HEK293 (cell line): ENCODE data around the gene PRSS12.

ENCODE experiments used
- CTCF ChIA-PET: fragments of 350-600 bp; formaldehyde crosslinking; extraction: SDS; loops from one replicate; lab custom pipeline; 2021; ENCODE audit warnings: antibody characterized with exemption; lab: Yijun Ruan, JAX
- POLR2A ChIA-PET: fragments of 300-600 bp; formaldehyde crosslinking; extraction: SDS; loops from one replicate; lab custom pipeline; 2020; ENCODE audit warnings: antibody characterized with exemption, inconsistent platforms; lab: Yijun Ruan, JAX
- H3K27ac ChIP-seq: fragments of 200-500 bp; sonication (Bioruptor generic); 2 replicates; pipeline ENCODE4 v1.5.1; 2014; ENCODE audit warnings: low read depth, low read length, control low read depth, inconsistent platforms; ENCODE audit errors: extremely low read depth
- H3K36me3 ChIP-seq, 2 experiments: fragments of 200-500 bp in 1 of 2; sonication (Bioruptor generic) in 1 of 2; 1 replicate in 1 of 2; 2 replicates in 1 of 2; pipeline ENCODE4 v1.5.1; 2014 to 2017; ENCODE audit warnings: inconsistent platforms in 2 of 2, low read length in 2 of 2; ENCODE audit not compliant: control insufficient read depth in 2 of 2, insufficient read depth in 1 of 2
- H3K4me1 ChIP-seq: fragments of 200-500 bp; sonication (Bioruptor generic); 2 replicates; pipeline ENCODE4 v1.5.1; 2014; ENCODE audit warnings: mild to moderate bottlenecking, low read length, inconsistent platforms; ENCODE audit not compliant: control insufficient read depth, insufficient read depth
- H3K4me3 ChIP-seq: 2 replicates; pipeline ENCODE4 v1.5.1; 2011; ENCODE audit warnings: low read depth, mild to moderate bottlenecking, control low read depth, low read length, moderate library complexity
- H3K9me3 ChIP-seq: fragments of 200-500 bp; sonication (Bioruptor generic); 2 replicates; pipeline ENCODE4 v1.5.1; 2014; ENCODE audit warnings: low read depth, low read length, inconsistent platforms; ENCODE audit not compliant: control insufficient read depth, insufficient read depth
- ELK4 ChIP-seq: IDR thresholded peaks from 2 replicates; pipeline ENCODE4 v1.6.1; 2011; ENCODE audit warnings: mild to moderate bottlenecking, low read depth, low read length, borderline replicate concordance
- GFI1B ChIP-seq: fragments of 450-650 bp; formaldehyde crosslinking; IDR thresholded peaks from 2 replicates; pipeline ENCODE4 v1.5.1; 2016; ENCODE audit warnings: missing biosample characterization, missing genetic modification characterization
- GLI2 ChIP-seq: fragments of 450-650 bp; formaldehyde crosslinking; IDR thresholded peaks from 2 replicates; pipeline ENCODE4; 2017; ENCODE audit warnings: missing biosample characterization, missing genetic modification characterization, low read depth, borderline replicate concordance
- KLF7 ChIP-seq: fragments of 450-650 bp; formaldehyde crosslinking; IDR thresholded peaks from 2 replicates; pipeline ENCODE4 v1.5.1; 2016; ENCODE audit warnings: missing biosample characterization, missing genetic modification characterization, borderline replicate concordance
- PBX3 ChIP-seq: sonication (generic); formaldehyde crosslinking; IDR thresholded peaks from 2 replicates; pipeline ENCODE4 v1.8.1; 2022; ENCODE audit warnings: mild to moderate bottlenecking, moderate library complexity, missing genetic modification reagents
- PRDM1 ChIP-seq: fragments of 450-650 bp; formaldehyde crosslinking; IDR thresholded peaks from 2 replicates; pipeline ENCODE4; 2016; ENCODE audit warnings: missing biosample characterization, missing genetic modification characterization
- SP7 ChIP-seq: fragments of 450-650 bp; formaldehyde crosslinking; IDR thresholded peaks from 2 replicates; pipeline ENCODE4 v1.5.1; 2016; ENCODE audit warnings: missing biosample characterization, missing genetic modification characterization
- ZFP37 ChIP-seq: fragments of 450-650 bp; formaldehyde crosslinking; IDR thresholded peaks from 2 replicates; pipeline ENCODE4 v1.5.1; 2016; ENCODE audit warnings: missing biosample characterization, missing genetic modification characterization
- ZFP69B ChIP-seq: fragments of 450-650 bp; formaldehyde crosslinking; IDR thresholded peaks from 2 replicates; pipeline ENCODE4 v1.5.1; 2016; ENCODE audit warnings: missing biosample characterization, missing genetic modification characterization
- ZNF138 ChIP-seq: fragments of 450-650 bp; formaldehyde crosslinking; IDR thresholded peaks from 2 replicates; pipeline ENCODE4 v1.5.1; 2016; ENCODE audit warnings: missing biosample characterization, missing genetic modification characterization, borderline replicate concordance
- ZNF140 ChIP-seq: fragments of 450-650 bp; formaldehyde crosslinking; IDR thresholded peaks from 2 replicates; pipeline ENCODE4 v1.5.1; 2016; ENCODE audit warnings: missing biosample characterization, missing genetic modification characterization
- ZNF2 ChIP-seq: fragments of 450-650 bp; formaldehyde crosslinking; IDR thresholded peaks from 2 replicates; pipeline ENCODE4 v1.5.1; 2016; ENCODE audit warnings: missing biosample characterization, missing genetic modification characterization
- ZNF335 ChIP-seq: fragments of 450-650 bp; formaldehyde crosslinking; conservative IDR thresholded peaks from 2 replicates; pipeline ENCODE4 v1.5.1; 2016; ENCODE audit warnings: missing biosample characterization, missing genetic modification characterization
- ZNF366 ChIP-seq: fragments of 450-650 bp; formaldehyde crosslinking; conservative IDR thresholded peaks from 2 replicates; pipeline ENCODE4 v1.5.1; 2016; ENCODE audit warnings: missing biosample characterization, missing genetic modification characterization
- ZNF48 ChIP-seq: fragments of 450-650 bp; formaldehyde crosslinking; IDR thresholded peaks from 2 replicates; pipeline ENCODE4 v1.5.1; 2016; ENCODE audit warnings: missing biosample characterization, missing genetic modification characterization
- ZNF518A ChIP-seq: fragments of 450-650 bp; formaldehyde crosslinking; conservative IDR thresholded peaks from 2 replicates; pipeline ENCODE4 v1.5.1; 2016; ENCODE audit warnings: low read depth, missing biosample characterization, missing genetic modification characterization
- ZNF530 ChIP-seq: fragments of 450-650 bp; formaldehyde crosslinking; IDR thresholded peaks from 2 replicates; pipeline ENCODE4 v1.5.1; 2016; ENCODE audit warnings: low read depth, missing biosample characterization, missing genetic modification characterization
- ZNF560 ChIP-seq: fragments of 450-650 bp; formaldehyde crosslinking; IDR thresholded peaks from 2 replicates; pipeline ENCODE4 v1.5.1; 2017; ENCODE audit warnings: missing biosample characterization, missing genetic modification characterization, borderline replicate concordance
- ZNF596 ChIP-seq: fragments of 450-650 bp; IDR thresholded peaks from 2 replicates; pipeline ENCODE4 v1.5.0; 2018; ENCODE audit warnings: missing biosample characterization, mild to moderate bottlenecking, missing genetic modification characterization, moderate library complexity
- ZNF658 ChIP-seq: fragments of 450-650 bp; formaldehyde crosslinking; IDR thresholded peaks from 2 replicates; pipeline ENCODE4; 2016; ENCODE audit warnings: missing biosample characterization, missing genetic modification characterization
- ZNF670 ChIP-seq: fragments of 450-650 bp; formaldehyde crosslinking; IDR thresholded peaks from 2 replicates; pipeline ENCODE4 v1.5.1; 2016; ENCODE audit warnings: missing biosample characterization, missing genetic modification characterization, low read depth
- ZNF701 ChIP-seq: fragments of 450-650 bp; formaldehyde crosslinking; IDR thresholded peaks from 2 replicates; pipeline ENCODE4 v1.5.1; 2016; ENCODE audit warnings: missing biosample characterization, missing genetic modification characterization
- ZNF704 ChIP-seq: fragments of 450-650 bp; formaldehyde crosslinking; IDR thresholded peaks from 2 replicates; pipeline ENCODE4 v1.5.1; 2016; ENCODE audit warnings: missing biosample characterization, missing genetic modification characterization

PRSS12 gene

GRCh38 chr4:118325431-118325830 is 27.4 kb downstream of the PRSS12 start (continued):
- TF ChIP-seq PBX3 = no peak
- TF ChIP-seq ZNF2 = no peak

- POLR2A ChIA-PET = no interaction called here
- Histone ChIP-seq H3K36me3 (no peaks in the 10 kb centered on the region), H3K4me1 (peaks cover 13% of the 10 kb centered on the region), H3K4me3 (no peak overlapping the region), H3K27ac (no peak overlapping the region), H3K9me3 (no peaks in the 10 kb centered on the region)
- TF ChIP-seq ZNF366 = peak; percentile 50
- TF ChIP-seq PRDM1 (tag by site-specific recombination) = 0 out of 2 replicates have a peak, but pooled peaks have one; percentile 21
- no peak for TF ChIP-seq ZNF704 (tag by site-specific recombination)
- CTCF ChIA-PET = no interaction called here
These were observed 29.8 kb downstream of the PRSS12 start for GRCh38 chr4:118322831-118323502.

- no peak overlapping the region for H3K27ac ChIP-seq
- no peak for TF ChIP-seq ZNF658
- TF ChIP-seq ZNF530 (tag by site-specific recombination) = no peak
- no peak for TF ChIP-seq ZNF48
- TF ChIP-seq ELK4 = no peak
- no peak for TF ChIP-seq ZNF335
- TF ChIP-seq ZFP69B (tag by site-specific recombination) = no peak
- TF ChIP-seq ZNF138 = no peak
- TF ChIP-seq ZNF366 = no peak
- TF ChIP-seq ZFP37 (tag by site-specific recombination) = no peak
- no peak for TF ChIP-seq ZNF670 (tag by site-specific recombination)
- no peak for TF ChIP-seq ZNF596 (tag by site-specific recombination)
- TF ChIP-seq ZNF701 (tag by site-specific recombination) = no peak
- H3K4me3 ChIP-seq = no peak overlapping the region
- H3K9me3 ChIP-seq = no peaks in the 10 kb centered on the region
- ChIA-PET CTCF (no interaction called here), POLR2A (no interaction called here)
- H3K36me3 ChIP-seq = no peaks in the 10 kb centered on the region
- H3K4me1 ChIP-seq = peaks cover 5% of the 10 kb centered on the region; the same call in 1 of the 2 replicates
These were observed 33.9 kb downstream of the PRSS12 start for GRCh38 chr4:118318931-118319330.

- POLR2A ChIA-PET = no interaction called here
- no peaks in the 10 kb centered on the region for H3K36me3 ChIP-seq
- H3K4me1 ChIP-seq = no peaks in the 10 kb centered on the region
- TF ChIP-seq GLI2 (tag by site-specific recombination) (no peak), GFI1B (tag by site-specific recombination) (no peak), KLF7 (no peak), ZNF560 (tag by site-specific recombination) (no peak), SP7 (tag by site-specific recombination) (no peak), ZNF518A (no peak), ZNF140 (tag by site-specific recombination) (no peak)
These were observed 35.1 kb downstream of the PRSS12 start for GRCh38 chr4:118317691-118318090.

More at GRCh38 chr4:118317691-118318090, 35.1 kb downstream of the PRSS12 start:
- Histone ChIP-seq H3K4me3 (no peak overlapping the region), H3K9me3 (no peaks in the 10 kb centered on the region), H3K27ac (no peak overlapping the region)
- CTCF ChIA-PET = no interaction called here
